COLO668 (cell line): ENCODE results near the gene SERPINF2.
A peak's percentile ranks its signal among the peaks of the same experiment; 100 is the strongest.
"Not testable (repeated sequence)": the region's sequence is repeated elsewhere in the genome, so short reads cannot be mapped to it uniquely, and the experiment has no call there.

Source experiments
- DNase-seq: peaks from one replicate; lab custom pipeline; 2025; ENCODE audit not compliant: unreplicated experiment; lab: John Stamatoyannopoulos, UW

SERPINF2 gene

GRCh38 chr17:1742371-1743087 lies at the start of gene SERPINF2:
Gene SERPINF2, plus strand, starts transcription at chr17:1742871. Its CDS starts 2,125 bp downstream, at chr17:1744996.
- peak; percentile 3 for DNase-seq

DNA sequence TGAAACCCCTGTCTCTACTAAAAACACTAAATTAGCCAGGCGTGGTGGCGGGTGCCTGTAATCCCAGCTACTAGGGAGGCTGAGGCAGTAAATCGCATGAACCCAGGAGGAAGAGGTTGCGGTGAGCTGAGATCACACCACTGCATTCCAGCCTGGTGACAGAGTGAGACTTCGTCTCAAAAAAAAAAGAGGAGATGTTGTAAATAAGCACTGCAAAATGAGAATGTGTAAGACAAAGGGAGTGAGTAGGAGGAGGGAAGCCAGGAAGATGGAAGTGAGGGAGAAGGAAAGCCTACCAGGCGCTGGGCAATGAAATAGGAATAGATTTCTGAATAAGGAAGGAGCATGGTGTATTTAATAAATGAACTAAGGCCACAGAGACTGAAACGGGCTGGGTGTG lies 49.3 kb upstream of the SERPINF2 start:
- no peak for DNase-seq

GRCh38 chr17:1695365-1695764 lies 47.3 kb upstream of the SERPINF2 start:
- no peak for DNase-seq

- no peak for DNase-seq
Observed at GRCh38 chr17:1697681-1698080, 45.0 kb upstream of the SERPINF2 start.

- not testable (repeated sequence) for DNase-seq
Observed at GRCh38 chr17:1699891-1700290, 42.8 kb upstream of the SERPINF2 start.

DNA sequence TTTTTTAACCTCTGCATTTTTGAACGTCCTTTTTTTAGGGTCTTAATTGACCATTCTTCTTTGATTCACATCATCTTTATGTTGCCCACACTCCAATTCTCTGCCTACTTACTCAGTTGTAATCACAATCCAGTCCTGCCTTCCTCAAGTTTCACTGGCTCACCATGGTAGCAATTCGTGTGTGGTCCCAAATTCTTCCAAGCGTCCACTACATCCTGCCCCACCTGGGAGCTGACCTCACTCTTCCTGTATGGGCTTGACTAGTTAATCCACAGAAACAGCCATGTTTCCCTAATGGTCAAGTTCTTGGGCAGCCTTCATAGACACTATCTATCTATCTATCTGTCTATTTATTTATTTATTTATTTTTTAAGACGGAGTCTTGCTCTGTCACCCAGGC lies 39.6 kb upstream of the SERPINF2 start:
- no peak for DNase-seq

- DNase-seq = no peak
Observed at GRCh38 chr17:1705004-1705403, 37.7 kb upstream of the SERPINF2 start.

DNA sequence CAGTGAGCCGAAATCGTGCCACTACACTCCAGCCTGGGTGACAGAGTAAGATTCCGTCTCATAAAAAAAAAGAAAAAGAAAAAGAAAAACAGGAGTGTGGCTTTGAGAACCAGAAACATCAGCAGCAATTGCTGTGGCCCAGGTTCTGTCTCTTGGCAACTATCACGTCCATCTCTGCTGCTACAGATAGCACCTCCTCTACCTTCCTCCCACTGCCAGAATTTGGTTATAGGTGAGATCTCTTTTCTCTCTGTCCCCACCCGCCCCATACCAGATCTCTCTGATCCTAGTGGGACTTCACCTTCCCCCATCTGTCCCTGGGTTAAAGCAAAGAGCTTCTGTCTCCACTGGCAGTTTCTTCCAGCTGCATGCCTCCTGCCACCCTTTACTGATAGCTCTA lies 35.6 kb upstream of the SERPINF2 start:
- DNase-seq = no peak

- not testable (repeated sequence) for DNase-seq
Observed at GRCh38 chr17:1708791-1709346, 33.8 kb upstream of the SERPINF2 start.

DNA sequence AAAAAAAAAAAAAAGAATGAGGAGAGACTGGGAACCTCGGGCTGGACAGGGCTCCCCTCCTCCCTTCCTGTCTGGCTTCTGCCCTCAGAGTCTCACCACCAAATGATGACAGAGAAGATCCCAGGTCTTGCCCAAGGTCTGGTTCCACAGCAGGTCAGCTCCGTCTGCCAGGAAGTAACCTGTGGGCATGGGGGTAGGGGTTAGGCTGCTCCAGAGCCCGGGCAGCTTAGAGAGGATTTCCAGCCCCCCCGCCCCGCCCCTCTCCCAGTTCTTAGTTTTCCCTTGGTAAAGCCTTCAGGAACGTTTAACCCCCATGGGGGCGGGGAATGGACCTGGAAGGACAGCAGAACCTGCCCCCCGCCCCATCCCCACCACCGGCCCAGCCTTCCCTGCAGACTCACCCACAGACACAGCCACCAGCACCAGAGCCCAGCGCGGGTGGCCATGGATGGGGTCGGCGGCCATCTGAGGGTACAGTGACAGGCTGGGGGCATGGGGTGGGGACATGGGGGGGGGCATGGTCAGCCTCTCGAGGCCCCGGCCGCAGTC lies 33.2 kb upstream of the SERPINF2 start:
- no peak for DNase-seq

- peak; percentile 18 for DNase-seq
Observed at GRCh38 chr17:1709971-1710806, 32.5 kb upstream of the SERPINF2 start, which contains the start of gene TLCD2. Gene TLCD2, minus strand, starts transcription at chr17:1710377. Its CDS starts 135 bp downstream, at chr17:1710242.

- no peak for DNase-seq
Observed at GRCh38 chr17:1710807-1711553, 31.7 kb upstream of the SERPINF2 start.

DNA sequence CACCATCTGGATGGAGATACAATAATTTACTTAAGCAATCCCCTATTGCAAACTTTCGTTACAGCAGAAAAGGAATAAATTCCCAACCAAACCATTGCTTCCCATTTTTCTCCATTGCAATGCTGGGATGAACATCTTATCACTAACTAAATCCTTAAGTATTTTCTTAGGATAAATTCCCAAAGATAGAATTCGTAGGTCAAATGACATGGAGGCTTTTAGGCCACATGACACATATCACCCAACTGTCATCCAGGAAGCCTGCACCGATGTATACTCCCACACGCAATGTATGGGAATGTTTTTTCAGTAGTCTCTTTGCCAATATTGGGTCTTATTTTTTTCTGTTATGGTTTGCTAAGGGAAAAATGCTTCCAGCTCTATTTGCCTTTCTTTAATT lies 30.9 kb upstream of the SERPINF2 start:
- no peak for DNase-seq

GRCh38 chr17:1712271-1712670 lies 30.4 kb upstream of the SERPINF2 start:
- no peak for DNase-seq

DNA sequence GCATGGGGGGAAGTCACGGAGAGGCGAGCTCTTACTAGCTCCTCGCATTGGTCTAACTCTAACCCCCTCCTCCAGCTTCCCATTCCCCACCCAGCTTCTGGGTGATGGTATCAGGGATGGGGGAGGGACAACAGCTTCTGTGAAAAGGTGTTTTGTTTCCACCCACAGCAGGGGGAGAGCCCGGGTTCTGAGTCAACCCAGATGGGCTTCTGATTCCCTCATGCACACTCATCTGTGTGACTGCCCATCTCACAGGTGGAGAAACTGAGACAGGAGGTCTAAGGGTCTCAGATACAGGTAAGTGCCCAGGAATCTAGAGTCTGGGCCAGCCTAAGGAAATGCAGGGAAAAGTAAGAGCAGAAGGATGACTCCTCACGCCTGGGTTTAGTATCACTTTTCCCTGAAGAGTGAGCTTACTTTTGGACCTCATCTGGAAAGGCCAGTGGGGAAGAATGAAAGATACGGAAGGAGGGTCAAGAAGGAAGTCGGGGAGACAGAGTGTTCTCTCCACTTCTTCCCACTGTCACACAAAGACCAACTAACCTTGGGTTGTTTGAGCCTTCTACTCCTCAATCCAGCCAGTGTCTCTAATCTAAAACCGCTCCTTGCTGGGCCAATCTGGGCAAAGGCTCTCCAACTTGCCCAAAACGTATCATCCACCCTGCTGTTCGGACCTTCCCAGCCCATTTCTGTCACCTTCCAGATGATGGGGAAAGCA lies 29.4 kb upstream of the SERPINF2 start:
- no peak for DNase-seq

DNA sequence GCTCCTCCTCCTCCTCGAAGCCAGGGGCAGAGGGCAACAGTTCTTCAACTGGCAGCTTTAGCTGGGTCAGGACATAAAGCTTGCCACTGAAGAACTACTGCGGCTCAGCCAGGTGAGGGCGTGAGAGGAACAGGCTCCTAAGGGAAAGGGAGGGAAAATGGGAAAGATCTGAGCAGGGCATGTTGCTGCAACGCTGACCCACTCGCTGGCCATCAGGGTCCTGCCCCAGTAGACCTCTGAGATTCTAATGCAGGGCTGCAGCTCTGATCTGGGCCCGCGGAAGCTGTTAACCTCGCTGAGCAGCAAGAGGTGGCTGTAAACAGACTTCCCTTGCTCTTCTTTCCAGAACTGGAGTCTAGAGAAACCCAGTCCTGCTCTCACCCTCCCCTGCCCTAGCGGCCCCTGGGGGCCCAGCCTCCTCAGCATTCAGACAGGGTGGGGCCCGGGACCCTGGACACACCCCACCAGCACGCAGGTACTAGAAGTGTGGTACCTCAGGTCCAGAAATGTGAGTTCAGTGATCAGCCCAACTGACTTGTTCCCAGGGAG lies 28.7 kb upstream of the SERPINF2 start:
- peak; percentile 46 for DNase-seq

- peak; percentile 35 for DNase-seq
Observed at GRCh38 chr17:1714427-1714979, 28.2 kb upstream of the SERPINF2 start.

DNA sequence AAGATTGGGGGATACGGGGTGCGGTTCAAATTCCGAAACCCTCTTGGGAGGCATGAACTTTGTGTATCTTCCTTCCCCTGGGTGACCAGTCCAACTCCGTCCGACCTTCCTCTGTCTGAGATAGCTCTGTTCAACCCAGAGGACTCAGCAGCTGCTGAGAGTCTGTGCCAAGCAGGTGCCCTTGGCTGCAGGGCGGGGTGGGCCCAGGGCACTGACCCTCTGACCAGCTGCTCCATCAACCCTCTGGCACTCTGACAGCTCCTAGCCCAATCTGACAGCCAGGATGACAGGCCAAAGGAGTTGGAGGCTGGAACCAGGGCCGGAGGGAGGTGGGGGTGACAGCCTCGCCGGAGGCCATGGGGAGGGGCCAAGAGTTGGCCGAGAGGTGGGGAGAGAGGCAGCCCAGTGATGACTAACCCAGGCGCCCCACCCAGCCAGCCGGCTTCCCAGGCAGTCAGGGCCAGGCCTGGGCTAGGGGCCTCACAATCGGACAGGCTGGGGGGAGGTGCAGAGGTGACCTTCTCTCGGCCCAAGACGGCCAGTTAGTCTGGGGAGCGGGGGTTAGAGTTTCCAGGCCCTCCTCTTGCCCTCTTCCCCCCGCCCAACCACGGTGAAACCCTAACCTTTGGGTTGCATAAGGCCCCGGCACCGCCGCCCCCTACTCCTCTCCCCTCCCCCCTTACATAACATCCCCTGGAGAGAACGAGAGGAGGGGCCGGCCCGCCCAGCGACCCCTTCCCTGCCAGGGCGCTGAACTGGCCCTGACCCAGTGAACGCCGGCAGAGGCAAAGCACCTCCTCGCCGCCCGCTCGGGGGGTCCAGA lies 27.5 kb upstream of the SERPINF2 start:
- DNase-seq = peak; percentile 30

GRCh38 chr17:1715803-1716075 lies 26.9 kb upstream of the SERPINF2 start:
- no peak for DNase-seq
